Small intestine (tissue), 7 donors: Measurements from ENCODE around the gene TPSG1. TPM values are rescaled to one million over a fixed set of nuclear protein-coding genes. Genes with fewer than 3 reads are reported as not detected.

Source experiments
- DNase-seq, 2 donors: peaks; one replicate each; pipeline versions ENCODE4 v3.0.0 to v3.0.0-alpha.2; 2013
- FAIRE-seq: peaks from 2 replicates; lab custom pipeline; 2012; peaks lifted over from hg19 to GRCh38; lab: Jason Lieb, UNC
- H3K27ac ChIP-seq, 3 donors: one replicate each; pipeline ENCODE4 v1.5.1; 2013; ENCODE audit warnings: low read length in 2 of 3, mild to moderate bottlenecking in 2 of 3, control low read depth in 1 of 3, inconsistent platforms in 1 of 3, low read depth in 1 of 3, moderate library complexity in 1 of 3
- H3K27me3 ChIP-seq, 3 donors: one replicate each; pipeline ENCODE4 v1.6.1; 2013; ENCODE audit warnings: low read length in 3 of 3, inconsistent platforms in 1 of 3; ENCODE audit not compliant: control insufficient read depth in 3 of 3, insufficient read depth in 3 of 3
- H3K36me3 ChIP-seq, 3 donors: one replicate each; pipeline ENCODE4 v1.6.1; 2013; ENCODE audit warnings: low read length in 3 of 3, inconsistent platforms in 1 of 3, low read depth in 1 of 3, mild to moderate bottlenecking in 1 of 3, moderate library complexity in 1 of 3; ENCODE audit not compliant: control insufficient read depth in 3 of 3, insufficient read depth in 2 of 3
- H3K4me1 ChIP-seq, 3 donors: one replicate each; pipeline ENCODE4 v1.6.1; 2013; ENCODE audit warnings: low read length in 2 of 3, inconsistent platforms in 1 of 3, low read depth in 1 of 3, mild to moderate bottlenecking in 1 of 3, moderate library complexity in 1 of 3; ENCODE audit not compliant: control insufficient read depth in 3 of 3, insufficient read depth in 2 of 3
- H3K4me3 ChIP-seq, 3 donors: one replicate each; pipeline ENCODE4 v1.5.1; 2013; ENCODE audit warnings: low read length in 3 of 3, control low read depth in 1 of 3, inconsistent platforms in 1 of 3, low read depth in 1 of 3, mild to moderate bottlenecking in 1 of 3, moderate library complexity in 1 of 3
- H3K9me3 ChIP-seq, 2 donors: one replicate each; pipeline ENCODE4 v1.6.1; 2013; ENCODE audit warnings: low read depth in 1 of 2, low read length in 1 of 2; ENCODE audit not compliant: control insufficient read depth in 2 of 2, insufficient read depth in 1 of 2
- WGBS, 3 donors: extraction: QIAGEN DNeasy Blood & Tissue Kit; methylation state at CpG; one replicate each; pipeline ENCODE4 v1.1.7; 2013; 5-methylcytosine and 5-hydroxymethylcytosine counted together
- polyA plus RNA-seq, 4 donors: library from polyadenylated mRNA; stranded (reverse) in 3 of 4; unstranded in 1 of 4; fragments of 200-250 nt in 3 of 4; fragments of 120-200 nt in 1 of 4; gene quantifications; one replicate each; pipeline versions ENCODE4 v1.2.1 to v1.2.3, GENCODE V29; 2013
- donor health status: healthy with polysubstance abuse.
- donor health status: control.
- donor health status: control.
- donor health status: Bipolar disorder and iron deficiency.
- donor health status: healthy.

Gene TPSG1
- polyA plus RNA-seq, 4 donors, result 3.3 to 40.9 (median 14.0) TPM

DNA sequence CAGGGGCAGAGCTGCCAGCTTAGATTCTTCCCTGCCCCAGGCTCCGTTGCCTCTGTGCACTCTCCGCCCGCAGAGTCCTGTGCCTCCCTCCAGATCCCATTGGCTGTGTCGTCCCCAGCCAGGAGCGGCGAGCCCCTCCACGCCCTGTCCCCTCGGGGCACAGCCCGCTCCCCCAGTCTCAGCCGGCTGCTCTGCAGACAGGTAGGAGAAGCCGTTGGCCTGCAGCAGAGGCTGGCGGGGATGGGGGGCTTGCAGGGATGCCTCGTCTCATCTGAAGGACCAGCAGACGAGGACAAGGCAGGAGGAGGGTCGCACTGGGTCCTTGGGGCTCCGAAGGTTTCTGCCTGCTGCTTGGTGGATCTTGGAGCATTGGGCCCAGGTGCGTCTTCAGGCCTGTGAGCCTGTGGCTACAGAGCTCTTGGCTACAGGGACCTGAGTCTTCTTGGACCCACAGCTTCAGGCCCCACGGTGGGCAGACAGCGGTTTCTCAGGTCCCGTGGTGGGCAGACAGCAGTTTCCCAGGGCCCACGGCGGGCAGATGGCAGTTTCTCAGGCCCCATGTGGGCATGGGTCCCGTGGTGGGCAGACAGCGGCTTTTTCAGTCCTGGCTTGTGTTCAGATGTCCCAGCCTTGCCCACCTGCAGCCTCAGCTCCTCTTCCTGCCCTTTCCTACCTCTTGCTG, 6.0 kb downstream of the TPSG1 start:
- no peak for DNase-seq
- Histone ChIP-seq H3K27me3 (no peaks in the 10 kb centered on the region), H3K9me3 (no peaks in the 10 kb centered on the region), H3K27ac (no peak overlapping the region), H3K36me3 (peaks cover 0 to 13% (median 0%) of the 10 kb centered on the region in 3 donors), H3K4me1 (peaks cover 0 to 4% (median 0%) of the 10 kb centered on the region in 3 donors), H3K4me3 (no peak overlapping the region)
- no peak for FAIRE-seq
- WGBS, 3 donors, result 84 to 90% (median 87%) methylated on average over 23 to 24 of the region's 24 CpGs

- no peaks in the 10 kb centered on the region for H3K27me3 ChIP-seq
- WGBS, 3 donors, result 87 to 90% (median 89%) methylated on average over 48 to 49 of the region's 49 CpGs
- no peak overlapping the region for H3K4me3 ChIP-seq
- no peak for FAIRE-seq
- no peaks in the 10 kb centered on the region for H3K4me1 ChIP-seq
- H3K9me3 ChIP-seq, result no peaks in the 10 kb centered on the region
- H3K36me3 ChIP-seq, result peaks cover 0 to 16% (median 3%) of the 10 kb centered on the region in 3 donors
- no peak for DNase-seq
- no peak overlapping the region for H3K27ac ChIP-seq
Observed at GRCh38 chr16:1218061-1218929, 6.8 kb downstream of the TPSG1 start.

DNA sequence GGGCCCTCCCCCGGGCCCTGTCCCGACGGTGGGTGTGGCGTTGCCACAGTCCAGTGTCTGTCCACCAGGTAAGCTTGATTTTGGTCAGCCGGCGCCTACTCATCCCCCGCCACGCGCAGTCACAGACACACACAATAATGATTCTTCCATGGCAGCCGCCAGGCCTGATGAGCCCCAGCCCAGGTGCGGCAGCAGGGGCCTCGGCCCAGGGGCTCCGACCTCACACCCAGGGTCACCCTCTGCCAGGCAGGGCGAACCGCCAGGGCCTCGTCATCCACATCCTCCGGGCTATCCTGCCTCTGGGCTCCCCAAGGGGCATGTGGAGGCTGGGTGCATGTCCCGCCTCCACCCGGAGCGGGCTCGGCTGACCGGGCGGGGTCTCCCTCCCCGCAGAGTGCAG, 7.5 kb downstream of the TPSG1 start:
- Histone ChIP-seq H3K4me1 (no peaks in the 10 kb centered on the region), H3K4me3 (no peak overlapping the region), H3K27ac (no peak overlapping the region), H3K9me3 (no peaks in the 10 kb centered on the region), H3K27me3 (no peaks in the 10 kb centered on the region), H3K36me3 (peaks cover 0 to 16% (median 3%) of the 10 kb centered on the region in 3 donors)
- no peak for DNase-seq
- no peak for FAIRE-seq
- WGBS, 3 donors, result 84 to 90% (median 89%) methylated on average over 24 of the region's 24 CpGs

DNA sequence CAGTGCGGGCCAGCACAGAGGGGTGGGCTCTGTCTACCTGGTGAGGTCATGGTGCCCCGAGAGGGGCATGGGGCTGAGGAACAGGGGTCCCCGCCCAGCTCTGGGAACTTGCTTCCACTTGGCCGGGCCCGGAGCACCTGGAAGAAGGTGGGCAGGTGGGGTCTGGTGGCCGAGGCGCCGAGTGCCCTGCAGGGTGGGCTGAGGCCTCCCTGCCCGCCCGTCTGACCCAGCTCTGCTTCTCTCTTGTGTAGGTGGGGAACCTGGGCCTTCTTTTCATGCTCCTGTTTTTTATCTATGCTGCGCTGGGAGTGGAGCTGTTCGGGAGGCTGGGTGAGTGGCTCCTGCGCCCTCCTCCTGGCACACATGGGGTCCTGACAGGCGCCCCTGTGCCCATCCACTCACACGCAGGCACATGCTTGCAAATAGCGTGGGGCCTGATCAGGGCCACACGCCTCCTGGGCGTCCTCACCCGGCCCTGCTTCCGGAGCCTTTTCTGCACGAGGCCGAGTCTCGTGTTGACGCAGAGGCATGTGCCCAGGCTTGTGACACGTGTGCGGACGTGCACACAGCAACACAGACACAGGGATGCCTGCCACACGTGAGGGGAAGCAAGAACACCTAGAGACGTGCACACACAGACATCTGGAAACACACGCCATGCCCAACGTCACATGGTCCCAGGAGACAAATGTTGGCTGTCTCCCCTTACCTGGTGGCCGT, 8.2 kb downstream of the TPSG1 start:
- H3K4me1 ChIP-seq, result no peaks in the 10 kb centered on the region
- H3K4me3 ChIP-seq, result no peak overlapping the region
- no peak overlapping the region for H3K27ac ChIP-seq
- FAIRE-seq (no peak), DNase-seq (no peak)
- 85 to 93% (median 89%) methylated on average over 24 to 32 of the region's 32 CpGs for WGBS, 3 donors
- no peaks in the 10 kb centered on the region for H3K9me3 ChIP-seq
- H3K27me3 ChIP-seq, result no peaks in the 10 kb centered on the region
- peaks cover 0 to 16% (median 3%) of the 10 kb centered on the region in 3 donors for H3K36me3 ChIP-seq

GRCh38 chr16:1216296-1216619, 8.8 kb downstream of the TPSG1 start:
- H3K4me3 ChIP-seq, result no peak overlapping the region
- H3K4me1 ChIP-seq, result no peaks in the 10 kb centered on the region
- no peaks in the 10 kb centered on the region for H3K9me3 ChIP-seq
- 57 to 82% (median 69%) methylated on average over 9 to 12 of the region's 12 CpGs for WGBS, 3 donors
- peaks cover 0 to 11% (median 3%) of the 10 kb centered on the region in 3 donors for H3K36me3 ChIP-seq
- H3K27me3 ChIP-seq, result no peaks in the 10 kb centered on the region
- no peak overlapping the region for H3K27ac ChIP-seq
- DNase-seq (no peak), FAIRE-seq (no peak)

- no peaks in the 10 kb centered on the region for H3K27me3 ChIP-seq
- no peak overlapping the region for H3K27ac ChIP-seq
- FAIRE-seq, result no peak
- peaks cover 0 to 8% (median 3%) of the 10 kb centered on the region in 3 donors for H3K36me3 ChIP-seq
- H3K4me1 ChIP-seq, result no peaks in the 10 kb centered on the region
- WGBS, 3 donors, result 73 to 77% (median 75%) methylated on average over 26 to 32 of the region's 32 CpGs
- H3K9me3 ChIP-seq, result no peaks in the 10 kb centered on the region
- H3K4me3 ChIP-seq, result no peak overlapping the region
- DNase-seq, result no peak
Observed at GRCh38 chr16:1215574-1216295, 9.3 kb downstream of the TPSG1 start.

DNA sequence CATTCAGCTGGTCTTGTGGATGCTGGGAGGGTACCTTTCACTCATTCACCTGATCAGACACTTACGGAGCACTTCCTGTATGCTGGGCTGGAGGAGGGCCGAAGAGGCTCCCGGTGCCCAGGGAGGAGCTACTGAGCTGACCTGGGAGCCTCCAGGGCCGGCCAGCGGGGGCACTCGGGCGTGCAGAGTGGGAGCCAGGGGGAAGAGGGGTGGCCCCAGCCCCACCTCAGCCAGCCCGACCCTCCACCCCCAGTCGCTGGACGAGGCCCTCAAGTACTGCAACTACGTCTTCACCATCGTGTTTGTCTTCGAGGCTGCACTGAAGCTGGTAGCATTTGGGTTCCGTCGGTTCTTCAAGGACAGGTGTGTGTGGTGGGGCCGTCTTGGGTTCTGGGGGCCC, 10.3 kb downstream of the TPSG1 start:
- Histone ChIP-seq H3K27ac (no peak overlapping the region), H3K36me3 (peaks cover 0 to 7% (median 3%) of the 10 kb centered on the region in 3 donors), H3K4me3 (no peak overlapping the region), H3K27me3 (no peaks in the 10 kb centered on the region), H3K9me3 (no peaks in the 10 kb centered on the region), H3K4me1 (no peaks in the 10 kb centered on the region)
- WGBS, 3 donors, result 78 to 81% (median 79%) methylated on average over 14 to 16 of the region's 16 CpGs
- FAIRE-seq (no peak), DNase-seq (no peak)
